HL-60/S4 (cell line): Measurements from ENCODE around the gene RNF26.

Experiments
- in situ Hi-C: fragments of 300-500 bp; cut with MboI; formaldehyde crosslinking; loops from 2 replicates; pipeline ENCODE4 v1.14.3; 2022; ENCODE audit warnings: low sequenced_read_pairs

RNF26 gene

DNA sequence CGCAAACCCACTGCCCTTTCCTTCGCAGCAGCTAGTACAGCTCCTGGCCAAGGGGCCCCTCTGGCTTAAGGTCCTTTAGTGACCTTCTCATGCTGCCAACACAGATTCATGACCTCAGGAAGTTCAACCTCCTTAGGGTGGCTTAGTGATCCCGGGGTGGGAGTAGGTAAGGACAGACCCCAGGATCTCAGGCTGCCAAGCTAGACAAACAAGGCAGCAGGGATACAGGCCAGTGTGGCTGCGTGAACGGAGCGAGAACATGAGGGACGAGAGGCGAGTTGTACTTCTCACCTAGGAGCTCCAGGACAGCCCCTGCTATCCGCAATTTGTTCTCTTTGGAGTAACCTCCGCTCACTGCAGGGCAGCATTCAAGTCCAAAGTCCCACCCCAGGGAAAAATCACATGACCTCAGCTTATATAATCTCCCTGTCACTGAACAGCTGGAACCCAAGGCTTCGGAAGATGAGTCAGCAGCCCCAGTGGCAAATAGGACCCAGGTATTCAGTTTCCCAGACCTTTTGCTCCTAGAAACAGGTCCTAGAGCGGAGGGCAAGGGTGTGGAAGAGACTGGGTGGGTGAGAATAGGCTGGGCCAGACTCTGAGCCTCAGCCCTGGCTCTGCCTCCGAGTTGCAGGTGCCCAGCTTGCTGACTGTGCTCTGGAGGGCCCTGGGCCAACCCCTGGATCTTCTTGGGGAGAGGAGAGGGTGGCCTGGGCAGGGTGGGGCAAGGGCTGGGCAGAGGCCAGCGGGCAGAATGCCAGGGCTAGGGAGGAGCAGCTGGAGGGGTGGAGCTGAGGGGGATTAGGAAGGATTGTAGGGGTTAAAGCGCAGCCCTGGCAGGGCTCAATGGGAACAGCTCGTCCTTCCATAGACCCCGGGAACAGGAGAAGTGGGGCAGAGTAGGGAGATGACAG, 34.1 kb downstream of the RNF26 start:
- in situ Hi-C loops = no loop called here

DNA sequence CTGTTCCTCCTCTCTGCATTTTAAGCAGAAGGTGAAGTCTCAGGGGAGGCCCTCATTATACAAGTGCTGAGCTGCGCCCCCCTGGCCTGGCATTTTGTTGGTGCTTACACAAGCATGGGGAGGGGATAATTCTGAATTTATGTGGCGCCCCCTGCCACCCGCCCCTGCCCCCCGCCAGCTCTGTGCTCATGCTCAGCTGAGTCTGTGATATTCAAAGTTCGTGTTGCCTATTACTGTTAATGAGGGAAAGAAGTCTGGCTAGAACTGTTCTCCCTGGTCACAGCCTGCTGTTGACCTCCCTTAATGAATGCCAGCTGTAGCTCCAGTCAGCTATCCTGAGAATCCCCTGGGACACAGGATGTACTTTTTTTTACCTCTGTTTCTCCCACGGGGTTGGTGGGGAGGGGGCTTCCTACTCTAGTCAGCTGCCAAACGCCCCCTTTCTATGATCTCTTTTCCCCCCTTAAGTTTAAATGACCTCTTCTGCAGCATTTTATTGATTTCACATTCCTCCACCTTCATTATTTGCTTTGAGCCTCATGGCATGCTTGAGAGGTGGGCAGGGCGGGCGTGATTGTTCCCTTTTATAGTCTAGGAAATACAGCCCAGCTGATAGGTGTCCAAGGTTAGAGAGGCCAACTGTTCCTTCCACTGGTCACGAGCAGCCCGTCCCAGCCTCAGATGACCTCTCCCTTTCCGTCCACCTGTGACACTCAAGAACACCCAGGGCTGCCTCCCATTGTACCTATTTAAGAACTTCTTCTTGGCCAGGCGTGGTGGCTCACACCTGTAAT, 35.0 kb downstream of the RNF26 start:
- in situ Hi-C loops = no loop called here

DNA sequence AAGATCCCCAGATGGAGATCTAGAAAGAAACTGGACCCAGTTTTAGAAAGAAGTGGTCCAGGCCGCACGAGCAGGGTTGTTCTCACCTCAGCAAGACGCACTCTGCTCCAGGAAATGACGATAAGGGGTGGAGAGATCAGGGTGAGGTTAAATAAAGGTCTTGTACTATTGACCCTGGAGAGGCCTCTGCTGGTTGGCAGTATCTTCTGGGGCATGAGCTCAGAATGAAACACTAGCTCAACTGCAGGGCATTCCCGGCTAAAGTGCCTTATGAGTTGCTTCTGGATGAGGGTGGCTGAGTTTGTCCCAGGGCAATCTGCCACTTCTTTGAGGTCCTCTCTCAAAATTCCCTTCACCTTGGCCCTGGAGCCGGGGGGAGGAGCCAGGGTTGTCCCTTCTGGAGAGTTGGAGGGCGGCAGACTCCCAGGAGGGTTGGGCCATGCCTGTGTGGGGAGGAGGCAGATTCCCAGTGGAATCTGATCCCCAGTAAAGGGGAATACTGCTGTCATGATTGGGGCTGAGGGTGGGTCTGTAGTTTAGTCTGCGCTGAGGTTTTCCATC, 36.2 kb downstream of the RNF26 start:
- in situ Hi-C loops = no loop called here

DNA sequence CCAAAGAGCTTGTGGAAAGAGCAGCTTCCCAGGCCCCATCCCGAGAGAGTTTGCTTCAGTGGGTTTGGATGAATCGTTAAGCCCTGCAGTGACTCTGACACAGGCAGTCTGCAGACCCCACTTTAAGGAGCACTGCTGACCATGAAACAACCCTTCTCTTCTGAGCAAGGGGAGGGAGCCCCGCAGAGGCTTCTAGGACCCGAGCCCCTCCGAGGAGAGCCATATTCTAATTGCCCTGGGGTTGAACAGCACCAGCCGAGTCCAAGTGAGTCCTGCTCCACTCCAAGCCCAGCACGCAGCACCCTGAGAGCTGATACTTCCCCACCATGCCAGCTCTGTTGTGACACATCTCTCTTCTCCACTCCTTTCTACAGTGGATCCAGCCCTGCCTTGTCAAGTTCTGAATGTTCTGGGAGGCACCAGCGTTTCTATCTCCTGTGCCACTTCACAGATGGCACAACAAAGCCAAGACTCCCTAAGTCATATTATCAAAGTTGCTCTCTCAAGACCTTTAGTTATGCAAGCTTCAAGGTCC, 36.8 kb downstream of the RNF26 start:
- in situ Hi-C loops = no loop called here

DNA sequence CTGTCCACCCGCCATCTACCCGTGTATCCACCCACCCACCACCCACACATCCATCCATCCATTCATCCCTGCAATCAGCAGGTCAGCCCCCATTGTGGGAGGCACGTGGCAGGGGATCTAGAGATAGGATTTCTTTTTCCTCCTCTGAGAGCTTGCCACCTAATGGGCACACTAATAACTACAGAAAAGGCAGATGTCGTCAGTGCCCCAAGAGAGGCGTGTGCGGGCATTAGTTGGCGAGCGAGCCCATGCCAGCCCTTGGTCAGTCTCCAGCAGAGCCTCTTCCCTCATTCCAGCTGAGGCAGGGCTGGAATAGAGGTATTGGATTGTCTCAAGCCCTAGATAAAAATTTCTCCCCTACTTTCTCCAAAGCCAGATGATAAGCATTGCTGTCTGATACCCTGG, 37.5 kb downstream of the RNF26 start:
- in situ Hi-C loops = no loop called here

DNA sequence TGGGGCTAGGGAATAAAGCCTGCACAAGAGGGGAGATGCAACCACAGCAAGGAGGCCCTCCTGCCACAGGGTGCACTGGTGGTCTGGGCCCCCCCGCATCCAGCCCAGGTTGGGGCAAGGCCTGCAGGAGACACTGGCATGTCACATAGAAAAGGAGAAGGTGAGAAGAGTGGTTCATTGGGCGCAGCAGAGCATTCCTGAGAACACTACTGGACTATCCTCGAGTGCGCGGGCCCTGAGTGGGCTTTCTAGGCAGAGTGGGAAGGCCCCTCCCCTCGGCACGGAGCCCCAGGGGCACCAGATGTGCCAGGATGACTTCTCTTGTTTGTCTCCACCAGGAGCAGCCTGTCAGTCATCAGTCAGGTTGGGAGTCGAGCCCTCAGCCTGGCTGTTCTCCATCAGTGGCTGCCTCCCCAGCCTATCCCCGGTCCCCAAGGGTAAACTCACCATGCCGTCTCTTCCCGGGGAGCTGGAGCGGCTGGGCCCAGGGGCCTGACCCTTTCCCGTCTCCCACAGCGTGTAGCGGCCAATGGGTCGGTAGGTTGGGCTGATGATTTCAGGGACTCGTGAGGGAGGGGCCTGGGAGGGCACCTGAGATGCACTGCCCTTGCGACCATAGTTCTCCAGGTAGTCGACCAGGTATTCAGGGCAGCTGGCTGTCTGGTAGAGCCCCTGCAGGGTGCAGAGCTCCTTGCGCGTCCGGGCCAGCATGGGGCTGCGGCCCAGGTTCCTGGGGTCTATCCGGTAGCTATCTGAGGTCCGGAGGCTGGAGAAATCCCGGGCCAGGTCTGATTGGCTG, 38.1 kb downstream of the RNF26 start:
- in situ Hi-C loops = no loop called here

DNA sequence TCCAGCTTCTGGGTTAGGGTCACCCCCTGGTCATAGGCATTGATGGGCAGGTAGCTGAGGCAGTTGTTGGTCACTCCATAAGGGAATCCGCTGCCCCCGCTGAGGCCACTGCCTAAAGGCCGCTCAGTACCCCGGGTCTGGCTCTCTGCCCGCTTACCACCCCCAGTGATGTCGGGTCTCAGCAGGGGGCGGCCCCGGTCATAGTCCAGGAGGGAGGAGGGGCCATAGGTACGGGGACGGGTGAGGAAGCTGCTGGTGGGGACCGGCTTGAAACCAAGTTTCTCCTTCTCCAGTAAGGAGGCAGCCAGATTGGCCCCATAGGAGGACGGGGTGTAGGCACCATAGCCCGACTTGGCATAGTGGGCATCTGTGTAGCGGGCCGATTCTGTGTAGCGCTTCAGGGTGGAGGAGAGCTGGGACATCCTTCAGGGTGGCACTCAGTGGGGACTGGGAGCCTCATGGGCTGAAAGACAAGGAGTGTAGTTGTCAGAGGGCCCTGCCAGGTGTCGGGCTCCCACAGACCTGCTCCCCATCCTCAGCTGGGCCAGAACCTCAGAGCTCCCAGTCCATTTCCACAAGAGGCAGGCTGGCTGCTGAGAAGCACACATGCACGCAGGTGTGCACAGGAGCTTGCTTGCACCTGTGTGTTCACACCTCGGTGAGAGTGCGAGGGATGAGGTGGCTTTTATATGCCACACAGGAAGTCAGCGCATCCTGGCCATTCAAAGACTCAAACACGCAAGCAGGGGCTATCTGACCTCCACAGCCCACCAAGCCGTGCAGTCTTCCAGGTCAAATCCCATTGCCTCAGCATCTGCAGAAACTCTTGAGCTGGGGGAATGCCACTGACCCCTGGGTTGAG, 39.0 kb downstream of the RNF26 start:
- in situ Hi-C loops = no loop called here

DNA sequence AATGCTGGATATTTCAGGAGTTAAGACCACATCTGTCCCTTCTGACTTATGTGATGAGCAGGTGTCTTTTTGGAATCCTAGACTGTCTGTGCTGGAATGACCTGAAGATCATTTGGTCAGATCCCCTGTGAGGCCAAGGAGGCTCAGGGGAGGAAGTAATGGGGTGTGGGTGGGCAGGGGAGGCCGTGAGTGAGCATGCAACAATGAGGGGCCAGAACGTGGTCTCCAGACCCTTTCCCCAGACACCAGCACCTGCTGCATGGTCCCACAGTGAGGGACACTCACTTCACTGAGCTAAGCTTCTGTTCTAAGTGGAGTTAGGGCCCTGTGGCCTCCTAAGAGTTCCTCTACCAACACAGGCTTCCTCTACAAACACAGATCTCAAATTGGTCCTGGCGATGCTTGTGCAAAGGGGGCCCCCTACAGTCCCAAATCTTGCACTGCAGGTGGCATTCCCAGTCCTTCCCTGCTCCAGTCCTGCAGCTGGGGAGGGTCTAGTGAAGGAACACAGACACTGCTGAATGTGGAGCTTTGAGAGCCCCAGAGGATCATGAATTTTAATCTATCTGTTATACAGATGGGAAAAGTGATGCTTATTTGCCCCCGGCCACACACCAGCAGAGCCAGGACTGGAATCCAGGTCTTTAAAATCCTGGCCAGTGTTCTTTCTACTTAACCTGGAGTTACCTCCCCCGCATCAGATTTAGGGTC, 39.7 kb downstream of the RNF26 start:
- in situ Hi-C loops = no loop called here

DNA sequence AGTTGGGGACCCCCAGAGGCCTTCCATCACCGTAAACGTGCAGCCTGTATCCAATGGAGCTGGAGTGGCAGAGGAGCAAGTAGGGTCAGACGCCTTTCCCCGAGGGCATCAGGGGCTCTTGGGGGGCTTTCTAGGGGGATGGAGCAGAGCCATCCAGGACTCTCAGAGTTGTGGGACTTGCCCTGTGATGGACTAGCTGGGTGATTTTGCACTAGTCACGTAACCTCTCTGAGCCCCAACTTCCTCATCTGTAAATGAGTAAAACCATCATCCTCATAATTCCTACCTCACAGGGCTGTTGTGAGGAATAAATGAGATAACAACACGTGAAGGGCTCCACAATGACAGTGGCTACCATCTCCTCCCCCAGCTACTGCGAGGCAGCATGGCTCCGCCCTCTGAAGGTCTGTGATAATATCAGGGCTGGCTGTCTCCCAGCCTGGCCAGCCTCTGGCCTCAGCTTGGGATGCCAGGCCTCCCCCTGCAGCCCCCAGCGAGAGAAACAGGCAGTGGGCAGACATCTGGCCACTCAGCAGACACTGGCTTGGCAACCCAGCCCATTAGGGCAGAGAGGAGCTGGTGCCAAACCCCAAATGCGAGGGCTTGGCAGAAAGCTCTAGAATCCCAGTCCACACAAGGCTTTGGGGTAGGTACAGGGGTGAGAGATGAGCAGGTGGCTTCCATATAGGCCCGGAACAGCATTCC, 40.5 kb downstream of the RNF26 start:
- in situ Hi-C loops = no loop called here

DNA sequence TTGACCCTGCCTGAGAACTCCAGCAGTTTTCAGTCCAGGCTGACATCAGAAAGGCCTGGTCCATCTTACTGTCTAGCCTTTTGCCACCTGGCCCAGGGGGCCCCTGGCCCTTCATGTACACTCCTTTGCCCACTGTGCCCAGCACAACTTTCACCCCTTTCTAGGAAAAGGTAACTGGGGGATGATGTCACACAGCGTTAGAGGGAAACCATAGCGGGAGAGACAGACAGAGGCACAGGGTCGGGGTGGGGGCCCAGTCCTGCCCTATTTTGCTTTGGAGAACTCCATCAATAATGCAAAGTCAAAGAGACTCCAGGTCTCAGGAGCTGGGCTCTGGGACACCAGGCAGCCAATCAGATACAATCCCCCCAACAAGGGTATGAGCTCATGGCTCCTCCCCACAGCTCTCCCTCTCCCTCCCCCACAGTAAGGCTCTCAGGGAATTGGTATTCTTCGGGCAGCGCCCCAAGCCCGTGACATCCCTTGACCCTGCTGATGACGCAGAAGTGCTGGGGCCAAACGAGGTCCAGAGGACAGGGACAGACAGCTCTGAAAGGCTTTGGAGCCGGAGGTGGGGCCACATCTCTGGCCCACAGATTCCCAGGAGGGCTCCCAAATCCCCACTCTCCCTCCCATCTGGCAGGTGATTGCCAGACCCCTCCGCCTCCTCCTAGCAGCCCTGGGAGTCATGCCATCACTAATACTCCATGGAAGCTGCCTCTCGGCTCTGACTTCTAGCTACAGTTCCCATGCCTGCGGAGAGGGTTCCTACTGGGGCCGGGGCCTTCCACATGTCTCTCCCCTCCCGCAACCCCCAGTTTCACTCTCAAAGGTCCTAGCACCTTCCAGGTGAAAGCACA, 41.2 kb downstream of the RNF26 start:
- in situ Hi-C loops = no loop called here

DNA sequence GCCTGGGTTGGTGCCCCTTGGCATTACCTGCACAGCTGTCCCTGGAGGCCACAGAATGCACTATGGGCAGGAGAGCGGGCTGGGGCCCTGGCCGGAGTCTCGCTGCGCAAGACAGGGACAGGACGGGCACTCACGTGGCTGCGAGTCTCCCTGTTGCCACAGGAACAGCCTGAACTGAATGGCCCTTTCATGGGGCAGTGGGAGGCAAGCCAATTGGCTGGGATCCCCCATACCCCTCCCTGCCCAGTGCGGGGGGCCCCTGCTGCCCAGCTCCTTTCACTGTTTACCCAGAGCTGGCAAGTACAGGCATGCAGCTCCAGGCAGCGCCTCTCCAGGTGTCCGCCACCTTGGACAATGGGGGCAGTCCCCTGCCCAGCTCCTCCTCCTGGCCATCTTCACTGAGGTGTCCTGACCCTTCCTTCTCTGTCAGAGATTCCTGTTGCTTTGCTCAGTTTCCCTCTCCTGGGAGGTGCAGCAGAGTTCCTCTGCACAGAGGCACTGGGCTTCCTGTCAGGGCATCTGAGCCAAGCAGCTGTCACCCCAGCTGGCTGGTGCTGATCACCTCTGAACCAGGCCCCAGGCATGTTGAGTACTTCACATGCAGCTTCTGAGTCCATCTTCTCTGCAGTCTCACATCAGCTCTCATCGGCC, 42.0 kb downstream of the RNF26 start:
- in situ Hi-C loops = no loop called here

DNA sequence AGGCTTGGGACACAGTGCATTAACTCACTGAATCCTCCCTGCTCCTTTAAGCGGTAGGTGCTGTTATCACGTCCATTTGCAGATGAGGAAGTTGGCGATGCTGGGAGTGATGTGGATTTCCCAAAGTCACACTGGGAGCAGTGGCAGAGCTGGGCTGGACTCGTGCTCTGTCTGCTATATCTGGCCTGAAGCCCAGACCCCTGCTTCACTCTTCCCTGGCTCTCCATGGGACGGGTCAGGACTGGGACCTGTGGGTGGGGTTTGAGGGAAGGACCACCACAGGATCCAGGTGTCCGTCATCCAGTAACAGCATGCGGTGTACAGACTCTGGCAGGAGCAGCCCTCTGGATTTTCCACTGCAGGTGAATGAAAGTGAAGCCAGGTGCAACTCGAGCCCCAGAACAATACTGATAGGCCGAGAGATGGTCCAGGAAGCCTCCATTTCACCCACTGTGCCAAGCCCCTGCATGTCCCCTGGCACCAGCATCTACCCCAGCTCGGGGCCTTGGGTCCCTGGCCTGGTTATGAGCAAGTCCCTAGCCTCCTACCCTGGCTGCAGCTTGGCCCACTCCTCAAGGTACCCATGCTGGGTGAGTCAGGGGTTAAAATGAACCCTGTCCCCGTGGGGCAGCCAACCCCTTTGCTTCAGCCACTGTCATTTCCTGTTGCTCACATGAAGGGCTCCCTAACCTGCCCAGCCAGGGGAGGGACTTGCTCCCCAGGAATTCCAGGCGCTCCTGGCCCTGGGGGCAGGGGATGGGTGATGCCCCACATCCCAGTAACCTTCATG, 43.0 kb downstream of the RNF26 start:
- in situ Hi-C loops = no loop called here

DNA sequence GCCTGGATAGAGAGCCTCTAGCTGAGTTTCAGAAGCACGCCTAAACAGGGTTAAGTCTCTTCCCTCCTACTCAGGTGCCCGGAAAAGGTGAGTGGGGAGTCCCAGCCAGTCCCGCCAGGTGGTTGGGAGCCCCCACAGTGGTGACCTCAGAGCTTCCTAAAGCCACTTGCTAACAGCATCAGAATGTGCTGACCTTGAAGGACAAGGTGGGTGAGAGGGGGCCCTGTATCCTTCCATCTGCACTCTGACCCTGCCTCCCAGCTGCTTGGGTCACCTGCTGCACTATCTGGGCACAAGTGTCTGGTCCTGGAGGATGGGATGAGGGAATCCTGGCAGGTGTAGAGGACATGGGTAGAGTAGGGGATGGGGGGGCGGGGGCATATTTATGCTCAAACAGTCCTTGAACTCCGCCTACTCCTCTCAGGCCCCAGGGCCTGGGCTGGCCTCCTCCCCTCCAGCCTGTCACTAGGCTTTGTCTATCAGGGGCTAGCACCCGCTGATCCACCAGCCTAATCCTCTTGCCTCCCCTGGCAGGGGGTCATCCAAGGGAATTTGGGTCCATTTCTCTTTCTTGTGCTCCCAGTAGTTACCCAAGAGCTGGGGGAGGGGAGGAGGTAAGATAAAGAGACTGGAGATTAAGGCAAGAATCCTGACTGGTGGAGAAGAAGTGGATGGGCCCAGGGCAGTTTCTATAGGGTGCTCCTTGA, 43.8 kb downstream of the RNF26 start:
- in situ Hi-C loops = no loop called here

DNA sequence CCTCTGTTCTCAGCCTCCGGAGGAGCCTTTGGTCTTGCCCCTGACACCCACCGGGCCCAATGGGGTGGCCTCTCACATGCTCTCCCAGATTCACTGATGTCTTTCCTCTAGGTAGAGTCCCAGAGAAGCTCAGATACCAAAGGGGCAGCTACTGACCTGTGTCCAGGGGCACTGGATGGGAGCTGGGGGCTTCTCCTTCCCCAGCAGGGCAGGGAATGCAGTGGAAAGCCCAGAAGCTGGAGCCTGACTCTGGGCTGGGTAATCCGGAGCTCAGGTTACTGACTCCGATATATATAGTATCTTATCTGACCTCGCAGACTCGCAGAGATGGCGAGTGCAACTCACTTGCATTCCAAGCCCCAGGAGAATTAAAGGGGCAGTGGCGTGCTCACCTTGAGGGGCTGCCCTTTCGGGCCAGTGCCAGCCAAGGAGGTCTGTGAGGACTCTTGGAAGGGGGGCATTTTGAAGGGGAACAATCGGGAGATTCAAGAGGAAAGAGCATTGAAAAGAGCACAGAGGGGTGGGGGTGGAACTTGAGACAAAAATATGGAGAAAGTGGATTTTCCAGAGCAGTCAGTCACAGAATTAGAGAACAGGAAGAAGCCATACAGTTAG, 44.6 kb downstream of the RNF26 start:
- in situ Hi-C loops = no loop called here

DNA sequence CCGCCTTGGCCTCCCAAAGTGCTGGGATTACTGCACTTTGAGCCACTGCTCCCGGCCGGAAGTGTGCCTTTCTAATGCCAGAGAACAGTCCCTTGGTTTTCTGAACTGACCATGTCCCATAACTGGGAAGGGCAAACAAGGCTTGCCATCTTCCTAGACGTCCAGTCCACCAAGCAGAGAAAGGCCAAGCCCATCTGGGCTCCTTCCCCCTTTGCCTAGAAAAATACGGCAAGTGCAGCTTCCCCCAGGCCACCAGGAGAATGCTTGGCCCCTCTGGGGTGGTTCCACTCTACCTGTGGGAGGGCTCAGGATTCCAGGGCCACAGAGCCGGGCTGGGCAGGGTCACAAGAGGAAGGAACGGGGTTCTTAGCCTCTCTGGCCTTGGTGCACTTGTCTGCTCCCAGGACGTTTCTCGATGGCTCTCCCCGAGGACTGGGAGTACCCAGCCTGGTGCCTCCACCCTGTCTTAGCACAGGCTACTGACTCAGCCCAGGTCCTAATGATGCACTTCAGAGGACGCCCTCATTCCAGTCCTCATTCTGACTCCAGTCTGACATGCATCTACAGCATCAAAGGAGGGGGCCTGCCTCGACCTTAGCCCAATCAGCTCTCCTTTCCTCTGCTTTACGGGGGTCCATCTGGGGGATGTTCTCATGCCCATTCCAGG, 46.0 kb downstream of the RNF26 start:
- in situ Hi-C loops = no loop called here
